ENCODE results near the gene PAX8.

Gene PAX8

DNA sequence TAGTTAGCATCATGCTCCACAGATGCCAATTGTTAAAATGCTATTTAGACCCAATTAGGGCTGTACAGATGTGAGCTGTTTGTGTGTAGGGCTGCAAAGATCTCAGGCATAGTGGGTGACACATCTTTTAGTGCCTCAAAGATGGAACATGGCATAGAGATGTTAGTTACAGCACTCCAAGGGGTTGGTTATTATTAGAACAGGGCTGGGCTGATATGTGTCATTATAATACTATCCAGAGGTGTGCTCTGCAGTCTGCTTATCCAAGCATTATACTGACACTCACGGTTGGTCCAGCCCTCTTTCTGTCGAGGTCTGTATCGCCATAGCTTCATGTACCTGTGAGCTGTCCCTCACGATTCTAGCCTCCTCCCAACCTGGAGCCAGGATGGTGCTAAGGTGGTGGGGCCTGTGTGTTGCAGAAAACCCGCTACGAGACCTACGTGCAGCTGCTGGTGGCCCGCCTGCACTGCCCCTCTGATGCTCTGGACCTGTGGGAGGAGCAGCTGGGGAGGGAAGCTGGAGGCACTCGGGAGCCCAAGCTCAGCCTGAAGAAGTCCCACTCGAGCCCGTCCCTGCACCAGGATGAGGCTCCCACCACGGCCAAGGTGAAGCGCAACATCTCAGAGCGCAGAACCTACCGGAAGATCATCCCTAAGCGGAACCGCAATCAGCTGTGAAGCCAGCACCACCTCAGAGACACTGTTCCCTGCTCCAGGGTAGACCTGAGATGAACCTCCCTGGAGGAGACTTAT, 77.8 kb downstream of the PAX8 start:
- DNase-seq, result no peak

- DNase-seq, result no peak
Measured at GRCh38 chr2:113200236-113200635, 78.5 kb downstream of the PAX8 start.

GRCh38 chr2:113198790-113199612, 79.7 kb downstream of the PAX8 start:
- DNase-seq, result peak; percentile 60

DNA sequence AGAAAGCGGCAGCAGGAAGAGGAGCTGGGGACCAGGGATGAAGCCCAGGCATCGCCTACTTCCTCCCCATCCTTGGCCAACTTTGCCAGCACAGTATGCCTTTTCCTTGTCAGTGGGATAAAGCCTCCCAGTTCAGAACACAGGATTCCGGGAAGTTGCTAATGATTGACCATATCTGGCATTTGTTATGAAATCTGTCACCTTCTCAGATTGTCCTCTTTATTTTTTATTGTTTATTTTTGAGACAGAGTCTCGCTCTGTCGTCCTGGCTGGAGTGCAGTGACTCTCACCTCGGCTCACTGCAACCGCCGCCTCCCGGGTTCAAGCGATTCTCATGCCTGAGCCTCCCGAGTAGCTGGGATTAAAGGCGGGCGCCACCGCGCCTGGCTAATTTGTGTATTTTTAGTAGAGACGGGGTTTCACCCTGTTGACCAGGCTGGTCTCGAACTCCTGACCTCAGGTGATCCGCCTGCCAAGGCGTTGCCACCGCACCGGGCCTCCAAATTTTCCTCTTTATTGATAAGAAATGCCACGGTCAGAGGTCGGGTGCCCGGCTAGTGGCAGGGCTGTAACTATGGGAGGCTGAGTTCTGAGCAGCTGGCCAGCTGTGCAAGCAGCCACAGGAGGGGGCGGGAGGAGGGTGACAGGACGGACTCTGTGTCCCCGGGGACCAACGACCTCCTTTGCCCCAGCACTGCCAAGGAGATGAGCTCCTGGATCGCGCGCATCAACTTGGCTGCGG, 80.5 kb downstream of the PAX8 start:
- DNase-seq, result no peak

DNA sequence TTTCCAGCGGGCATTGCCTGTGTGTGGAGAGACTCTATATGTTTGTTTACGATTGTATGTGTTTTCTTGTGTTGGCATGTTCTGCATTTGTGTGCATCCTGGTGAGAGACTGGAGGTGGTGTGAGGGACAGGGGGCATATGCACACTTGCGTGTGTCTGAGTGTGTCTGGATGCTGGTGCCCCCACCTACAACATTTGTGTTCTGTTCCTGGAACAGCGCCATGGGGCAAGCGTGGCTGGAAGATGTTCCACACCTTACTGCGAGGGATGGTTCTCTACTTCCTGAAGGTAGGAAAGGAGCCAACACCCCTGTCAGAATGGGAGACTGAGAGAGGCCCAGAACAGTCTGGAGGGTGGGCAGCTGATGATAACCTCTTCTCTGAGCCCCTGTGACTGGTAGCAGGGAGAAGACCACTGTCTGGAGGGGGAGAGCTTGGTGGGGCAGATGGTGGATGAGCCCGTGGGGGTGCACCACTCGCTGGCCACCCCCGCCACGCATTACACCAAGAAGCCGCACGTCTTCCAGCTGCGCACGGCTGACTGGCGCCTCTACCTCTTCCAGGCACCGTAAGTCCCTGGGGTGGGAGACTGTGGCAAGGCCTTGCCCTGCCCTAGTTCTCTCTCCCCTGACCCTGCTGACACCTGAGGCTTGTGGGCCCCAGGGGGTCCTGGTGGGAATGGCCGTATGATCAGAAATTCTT, 81.2 kb downstream of the PAX8 start:
- no peak for DNase-seq

DNA sequence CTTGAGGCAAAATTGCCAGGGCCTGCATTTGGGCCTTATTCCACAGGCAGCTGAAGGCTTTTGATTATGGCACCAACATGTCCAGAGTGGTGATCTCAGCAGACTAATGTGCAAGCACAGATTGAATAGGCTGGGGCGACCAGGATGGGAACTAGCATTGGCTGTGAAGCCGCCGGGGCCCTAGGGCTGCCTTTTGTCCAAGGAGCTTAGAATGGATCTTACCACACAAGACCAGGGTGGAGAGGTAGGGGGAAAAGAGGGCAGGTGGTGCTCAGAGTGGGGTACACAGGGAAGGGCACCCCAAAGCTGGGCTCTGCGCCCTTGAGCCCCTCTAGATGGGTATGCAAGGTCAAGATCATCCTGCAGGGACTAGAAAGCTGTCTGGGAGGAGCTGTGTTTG, 81.9 kb downstream of the PAX8 start:
- DNase-seq, result no peak

DNA sequence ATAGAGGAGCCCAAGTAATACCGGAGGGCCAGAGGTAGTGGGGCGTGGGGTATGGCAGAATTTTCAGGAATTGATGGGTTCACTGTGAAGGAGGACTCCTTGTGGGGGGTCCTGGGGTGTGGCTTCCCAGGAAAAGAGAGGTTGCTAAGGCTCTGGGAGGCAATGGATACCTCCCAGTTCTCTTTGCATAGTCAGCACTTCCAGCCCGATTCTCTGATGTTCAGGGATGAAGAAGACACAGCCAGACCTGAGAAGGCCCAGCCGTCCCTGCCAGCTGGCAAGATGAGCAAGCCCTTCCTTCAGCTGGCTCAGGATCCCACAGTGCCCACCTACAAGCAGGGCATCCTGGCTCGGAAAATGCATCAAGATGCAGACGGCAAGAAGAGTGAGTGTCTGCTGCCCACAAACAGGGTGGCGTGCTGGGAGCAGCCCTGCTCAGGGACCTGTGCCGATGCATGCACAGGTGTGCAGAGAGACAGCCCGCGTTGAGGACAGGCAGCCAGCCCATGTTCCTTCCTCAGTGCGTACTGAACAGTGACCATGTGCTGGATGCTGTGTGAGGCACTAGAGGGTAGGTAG, 82.7 kb downstream of the PAX8 start:
- no peak for DNase-seq

DNA sequence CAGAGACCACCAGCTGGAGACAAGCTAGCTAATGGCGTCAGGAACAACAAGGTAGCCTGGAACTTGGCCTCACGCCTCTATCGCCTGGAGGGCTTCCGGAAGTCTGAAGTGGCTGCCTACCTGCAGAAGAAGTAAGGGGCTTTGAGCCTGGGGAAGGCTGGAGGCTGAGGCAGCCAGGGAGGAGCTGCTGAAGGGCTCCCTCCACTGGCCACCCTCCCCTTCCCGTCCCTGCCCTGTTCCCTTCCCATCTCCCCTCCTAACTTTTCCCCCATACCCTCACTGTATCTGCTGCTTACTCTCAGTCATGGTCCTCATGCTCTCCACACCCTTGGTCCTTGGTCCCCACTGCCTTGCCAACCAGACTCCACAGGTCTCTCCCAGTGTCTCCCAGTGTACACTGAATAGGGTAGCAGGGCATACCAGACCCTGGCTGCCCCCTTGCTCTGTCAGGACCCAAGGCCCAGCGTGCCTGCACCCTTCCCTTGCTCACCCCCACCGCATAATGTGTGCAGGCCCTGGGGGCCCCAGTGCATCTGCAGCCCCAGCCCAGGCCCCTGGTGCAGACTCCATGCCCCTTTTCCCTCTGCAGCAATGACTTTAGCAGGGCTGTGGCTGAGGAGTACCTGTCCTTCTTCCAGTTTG, 86.1 kb downstream of the PAX8 start:
- DNase-seq, result no peak

GRCh38 chr2:113190871-113191270, 87.8 kb downstream of the PAX8 start:
- DNase-seq, result no peak

DNA sequence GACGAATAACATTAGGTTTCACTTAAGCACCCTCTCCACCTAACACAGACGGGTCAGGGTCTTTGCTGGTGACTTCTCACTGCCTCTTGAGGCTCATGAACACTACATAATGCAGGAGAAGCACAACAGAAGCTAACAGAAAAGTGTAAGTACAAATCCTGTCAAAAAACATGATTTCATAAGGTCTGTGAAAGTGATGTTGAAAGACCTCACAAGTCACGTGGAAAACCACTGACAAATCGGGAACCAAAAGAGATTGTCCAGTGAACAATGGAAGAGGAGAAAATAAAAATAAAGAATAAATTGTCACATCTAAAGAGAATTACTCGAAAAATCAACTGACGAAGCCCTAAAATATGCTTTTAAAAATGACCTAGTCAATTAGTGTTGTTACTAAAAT, 91.0 kb downstream of the PAX8 start:
- no peak for DNase-seq

GRCh38 chr2:113186433-113186796, 92.3 kb downstream of the PAX8 start:
- DNase-seq, result no peak

GRCh38 chr2:113185664-113186432, 92.9 kb downstream of the PAX8 start:
- no peak for DNase-seq

DNA sequence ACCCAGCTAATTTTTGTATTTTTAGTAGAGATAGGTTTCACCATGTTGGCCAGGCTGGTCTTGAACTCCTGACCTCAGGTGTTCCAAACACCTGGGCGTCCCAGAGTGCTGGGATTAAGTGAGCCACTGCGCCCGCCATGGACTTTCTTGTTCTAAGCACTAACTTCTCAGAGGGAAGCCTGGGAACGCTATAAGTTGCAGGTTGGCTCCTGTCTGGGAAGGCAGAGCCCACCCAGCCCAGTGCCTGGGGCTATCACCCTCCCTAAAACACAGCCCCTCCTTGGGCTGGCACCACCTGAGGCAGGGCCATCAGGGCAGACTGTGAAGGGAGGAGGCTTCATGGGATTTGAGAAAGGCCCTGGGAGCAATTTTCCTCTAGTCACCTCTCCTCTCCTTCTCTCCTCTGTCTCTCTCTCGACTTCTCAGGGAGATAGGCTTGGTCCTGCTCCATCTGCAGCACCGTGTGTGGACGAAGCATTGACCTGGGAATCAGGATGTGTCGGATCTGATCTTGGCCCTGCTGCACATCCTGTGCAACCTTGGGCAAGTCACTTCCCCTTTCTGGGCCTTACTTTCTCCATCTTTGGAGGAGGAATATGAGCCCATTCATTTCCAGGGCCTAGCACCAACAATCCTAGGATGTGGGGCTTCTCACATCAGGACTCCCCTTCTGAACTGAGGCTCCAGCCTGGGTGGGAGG, 94.0 kb downstream of the PAX8 start:
- DNase-seq, result no peak

- no peak for DNase-seq
Measured at GRCh38 chr2:113183703-113184102, 95.0 kb downstream of the PAX8 start.

GRCh38 chr2:113183264-113183663, 95.5 kb downstream of the PAX8 start:
- DNase-seq, result no peak

DNA sequence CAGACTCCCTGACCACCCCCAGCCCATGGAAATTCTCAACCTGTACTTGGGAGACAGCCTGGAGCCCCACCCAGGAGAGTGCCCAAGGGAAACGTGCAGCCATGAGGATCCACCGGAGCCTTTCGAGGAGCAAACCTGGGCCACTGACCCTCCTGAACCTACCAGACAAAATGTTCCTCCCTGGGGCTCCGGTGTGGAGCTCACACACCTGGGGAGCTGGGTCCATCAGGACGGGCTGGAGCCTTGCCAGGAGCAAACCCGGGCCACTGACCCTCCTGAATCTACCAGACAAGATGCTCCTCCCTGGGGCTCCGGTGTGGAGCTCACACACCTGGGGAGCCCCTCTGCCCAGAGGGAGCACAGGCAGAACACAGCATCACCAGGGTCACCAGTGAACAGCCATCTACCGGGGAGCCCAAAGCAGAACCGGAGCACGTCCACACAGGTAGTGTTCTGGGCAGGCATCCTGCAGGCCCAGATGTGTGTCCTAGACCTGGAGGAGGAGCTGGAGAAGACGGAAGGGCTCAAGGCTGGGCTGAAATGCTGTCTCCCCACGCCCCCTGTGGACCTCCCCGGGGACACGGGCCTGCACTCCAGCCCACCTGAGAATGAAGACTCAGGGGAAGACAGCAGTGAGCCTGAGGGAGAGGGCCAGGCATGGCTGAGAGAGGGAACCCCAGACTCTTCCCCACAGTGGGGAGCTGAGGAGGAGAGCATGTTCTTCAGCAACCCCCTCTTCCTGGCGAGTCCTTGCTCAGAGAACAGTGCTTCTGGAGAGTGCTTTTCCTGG, 96.1 kb downstream of the PAX8 start:
- no peak for DNase-seq

DNA sequence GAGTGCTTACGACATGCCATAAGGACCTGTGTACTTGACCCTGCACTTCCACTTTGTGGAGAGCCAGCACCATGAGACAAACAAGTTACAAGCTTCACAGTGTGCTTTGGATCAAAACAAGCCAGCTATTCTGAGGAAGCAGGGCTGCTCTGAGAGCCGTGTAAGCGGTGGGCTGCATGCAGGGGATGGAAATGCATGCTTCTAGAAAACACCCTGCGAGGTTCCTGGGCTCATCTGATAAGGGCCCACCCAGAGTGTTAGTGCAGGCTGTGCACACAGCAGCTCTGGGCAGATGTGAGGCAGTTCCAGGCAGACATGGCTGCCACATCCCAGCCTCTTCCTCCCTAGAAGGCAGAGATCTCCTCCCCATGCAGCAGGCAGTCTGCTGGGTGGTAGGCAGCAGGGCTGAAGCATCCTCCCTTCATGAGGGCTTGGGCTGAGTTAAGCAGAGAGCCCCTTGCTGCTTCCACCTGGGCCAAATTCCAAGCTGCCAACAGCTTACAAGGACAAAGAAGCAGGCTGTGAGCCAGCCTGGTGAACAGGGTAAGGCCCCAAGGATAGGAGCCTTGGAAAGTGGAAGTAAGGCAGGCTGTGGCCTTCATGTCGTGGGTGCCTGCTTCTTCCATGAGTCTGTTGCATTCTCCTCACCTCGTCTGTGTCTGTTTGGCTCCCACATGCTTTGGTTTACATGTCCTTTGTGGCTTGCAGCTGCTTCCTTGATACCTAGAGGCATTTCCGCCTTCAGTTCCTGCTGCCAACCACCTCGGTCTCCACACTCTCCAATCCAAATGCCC, 97.3 kb downstream of the PAX8 start:
- DNase-seq, result no peak

DNA sequence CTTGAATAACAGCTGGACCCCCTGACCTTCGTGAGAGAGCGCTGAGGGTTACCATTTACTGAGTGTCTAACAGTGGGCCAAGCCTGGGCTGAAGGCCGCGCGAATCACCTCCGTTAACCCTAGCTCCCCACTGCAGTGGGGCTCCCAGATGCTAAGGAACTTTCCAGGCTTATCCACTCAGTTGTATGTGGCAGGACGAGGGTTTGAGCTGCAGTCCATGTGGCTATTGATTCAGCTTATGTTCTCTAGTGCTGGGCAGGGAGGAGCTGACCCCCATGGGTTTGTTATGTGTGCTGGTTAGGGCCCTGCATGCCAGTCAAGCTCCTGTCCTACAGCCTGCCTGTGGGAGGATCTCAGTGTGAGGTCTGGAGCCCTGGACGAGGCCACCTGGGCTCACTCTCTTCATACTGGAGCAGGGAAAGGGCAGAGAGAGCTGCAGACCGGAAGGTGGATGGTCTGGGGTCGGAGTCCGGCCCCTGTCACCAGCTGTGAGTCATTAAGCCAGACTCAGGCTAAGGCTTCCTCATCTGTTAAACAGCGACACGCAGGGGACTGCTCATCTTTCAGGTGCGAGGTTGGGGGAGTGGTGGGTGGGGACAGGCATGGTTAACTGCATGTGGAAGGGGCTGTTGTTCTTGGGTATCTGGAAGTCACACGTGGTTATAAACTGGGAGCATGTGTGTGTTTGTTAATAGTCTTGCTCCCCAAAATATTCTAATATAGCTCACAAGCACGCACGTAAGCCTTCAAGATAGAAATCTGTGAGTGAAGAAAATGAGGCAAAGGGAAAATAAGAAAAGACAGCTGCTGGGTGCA, 98.4 kb downstream of the PAX8 start:
- no peak for DNase-seq

Data from NCI-H1048 (cell line).